Middle frontal gyrus (tissue), 1 donor: ENCODE measurements around the gene TMCC1.
"Not testable (repeated sequence)": the region's sequence is repeated elsewhere in the genome, so short reads cannot be mapped to it uniquely, and the experiment has no call there.

Experiments used
- DNase-seq: peaks from one replicate; pipeline ENCODE4 v3.0.0-alpha.2; 2015; ENCODE audit warnings: low spot score; ENCODE audit errors: extremely low spot score

Gene TMCC1

GRCh38 chr3:129612534-129613366 is 280.8 kb downstream of the TMCC1 start:
- DNase-seq, result no peak

DNA sequence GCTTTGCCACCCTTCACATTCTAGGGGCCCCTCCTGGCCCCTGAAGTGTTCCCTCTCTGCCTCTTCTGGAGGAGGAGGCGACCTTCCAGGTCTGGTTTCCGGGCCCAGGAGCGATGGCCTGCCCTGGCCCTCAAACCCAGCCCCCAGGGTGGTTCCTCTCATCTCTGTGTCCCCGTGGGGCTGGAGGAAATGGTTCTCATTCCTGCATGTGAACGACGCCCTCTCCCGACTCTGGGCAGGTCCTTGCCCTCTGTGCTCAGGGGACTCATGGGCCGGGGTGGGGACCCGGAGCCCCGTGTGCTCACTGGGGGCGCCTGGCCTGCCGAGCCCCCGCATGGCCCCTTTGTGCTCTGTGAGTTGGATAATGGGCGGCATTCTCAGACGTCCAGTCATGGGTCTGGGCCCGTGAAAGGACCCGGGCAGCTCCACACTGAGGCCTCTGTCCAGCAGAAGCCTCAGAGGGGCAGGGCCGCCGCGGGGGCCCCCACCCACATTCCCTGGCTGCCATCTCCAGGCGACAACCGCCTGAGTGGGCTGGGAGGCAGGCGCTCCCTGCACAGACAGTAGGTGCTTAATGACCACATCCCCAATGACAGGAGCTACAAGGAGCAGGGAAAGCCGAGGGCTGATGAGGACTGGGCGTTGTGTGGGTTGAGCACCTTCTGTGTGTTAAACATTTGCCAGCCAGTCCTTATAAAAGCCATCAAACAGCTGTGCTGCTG is 281.5 kb downstream of the TMCC1 start:
- DNase-seq, result no peak

DNA sequence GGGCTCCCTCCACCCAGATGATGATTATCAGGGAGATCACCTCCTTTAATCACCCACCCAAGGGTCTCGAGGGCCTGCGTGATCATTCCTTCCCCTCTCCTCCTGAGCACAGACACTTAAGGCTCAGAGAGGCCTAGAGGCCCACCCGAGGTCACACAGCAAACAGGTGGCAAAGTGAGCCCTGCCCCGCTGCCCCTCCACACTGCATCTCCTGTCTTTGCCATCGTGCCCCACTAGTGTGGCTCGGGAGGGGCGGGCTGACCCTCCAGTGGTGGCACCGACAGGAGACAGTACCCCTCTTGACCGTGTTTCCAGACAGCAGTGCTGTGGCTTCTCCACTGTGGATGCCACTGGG is 282.1 kb downstream of the TMCC1 start:
- DNase-seq, result no peak

DNA sequence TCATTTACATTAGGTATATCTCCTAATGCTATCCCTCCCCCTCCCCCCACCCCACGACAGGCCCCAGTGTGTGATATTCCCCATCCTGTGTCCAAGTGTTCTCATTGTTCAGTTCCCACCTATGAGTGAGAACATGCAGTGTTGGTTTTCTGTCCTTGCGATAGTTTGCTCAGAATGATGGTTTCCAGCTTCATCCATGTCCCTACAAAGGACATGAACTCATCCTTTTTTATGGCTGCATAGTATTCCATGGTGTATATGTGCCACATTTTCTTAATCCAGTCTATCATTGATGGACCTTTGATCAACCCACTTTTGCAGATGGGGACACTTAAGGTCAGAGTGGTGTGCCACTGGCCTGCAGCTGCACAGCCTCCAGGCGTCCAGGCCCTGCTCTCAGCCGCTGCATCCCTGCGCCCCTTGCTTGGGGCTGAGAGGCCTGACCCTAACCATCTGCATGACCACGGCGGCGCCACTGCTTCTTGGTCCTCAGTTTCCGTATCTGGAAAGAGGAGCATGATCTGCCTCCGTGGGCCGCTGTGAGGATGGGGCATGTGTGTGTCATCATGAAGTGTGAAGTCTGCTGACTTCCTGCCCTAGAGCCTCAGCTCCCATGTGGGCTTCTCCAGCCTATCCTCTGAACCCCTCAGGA is 282.6 kb downstream of the TMCC1 start:
- DNase-seq, result not testable (repeated sequence)

DNA sequence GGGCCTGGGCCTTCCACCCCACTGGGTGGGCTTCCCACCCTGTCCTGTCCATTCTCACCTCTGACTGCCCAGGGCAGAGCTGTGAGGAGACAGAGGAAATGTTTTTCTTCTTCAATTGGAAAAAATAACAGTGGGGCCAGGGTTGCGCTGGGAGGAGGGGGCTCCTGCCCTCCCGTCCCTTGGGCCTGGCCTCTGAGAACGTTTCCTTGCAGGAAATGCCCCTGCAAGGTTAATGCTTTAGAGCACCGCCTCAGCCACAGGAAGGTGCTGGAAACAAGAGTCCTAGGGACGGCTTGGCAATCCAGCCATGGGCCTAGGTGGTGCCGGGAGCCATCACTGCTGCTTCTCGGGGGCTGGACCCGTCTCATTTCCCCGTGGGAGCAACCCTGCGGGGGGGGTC is 283.2 kb downstream of the TMCC1 start:
- DNase-seq, result no peak

GRCh38 chr3:129609591-129610182 is 283.8 kb downstream of the TMCC1 start:
- no peak for DNase-seq

DNA sequence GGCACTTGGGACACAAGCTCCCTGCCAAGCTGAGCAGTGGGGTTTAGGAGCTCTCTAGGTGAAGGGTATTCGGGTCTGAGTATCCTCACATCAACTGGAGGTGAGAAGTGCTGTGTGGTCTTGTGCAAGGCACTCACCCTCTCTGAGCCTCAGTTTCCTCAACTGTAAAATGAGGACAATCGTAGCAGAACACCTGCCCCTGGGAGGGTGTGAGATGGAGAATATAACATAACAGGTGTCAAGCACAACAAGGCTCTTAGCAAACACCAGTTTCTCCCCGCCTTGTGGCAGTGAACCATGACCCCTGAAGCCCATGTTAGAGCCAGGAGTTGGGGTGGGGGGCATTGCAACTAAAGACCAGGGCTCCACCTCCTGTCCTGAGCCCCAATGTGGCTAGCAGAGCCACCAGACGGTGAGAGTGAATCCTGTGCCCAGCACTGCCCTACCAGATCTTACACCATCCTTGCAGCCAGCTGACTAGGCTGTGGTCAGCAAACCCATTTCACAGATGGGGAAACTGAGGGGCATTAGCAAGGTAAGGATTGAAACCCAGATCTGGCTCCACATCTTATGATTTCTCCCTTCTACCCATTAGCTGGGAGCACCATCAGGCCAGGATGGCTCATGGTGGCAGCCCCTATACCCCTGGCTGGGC is 284.4 kb downstream of the TMCC1 start:
- DNase-seq, result no peak

DNA sequence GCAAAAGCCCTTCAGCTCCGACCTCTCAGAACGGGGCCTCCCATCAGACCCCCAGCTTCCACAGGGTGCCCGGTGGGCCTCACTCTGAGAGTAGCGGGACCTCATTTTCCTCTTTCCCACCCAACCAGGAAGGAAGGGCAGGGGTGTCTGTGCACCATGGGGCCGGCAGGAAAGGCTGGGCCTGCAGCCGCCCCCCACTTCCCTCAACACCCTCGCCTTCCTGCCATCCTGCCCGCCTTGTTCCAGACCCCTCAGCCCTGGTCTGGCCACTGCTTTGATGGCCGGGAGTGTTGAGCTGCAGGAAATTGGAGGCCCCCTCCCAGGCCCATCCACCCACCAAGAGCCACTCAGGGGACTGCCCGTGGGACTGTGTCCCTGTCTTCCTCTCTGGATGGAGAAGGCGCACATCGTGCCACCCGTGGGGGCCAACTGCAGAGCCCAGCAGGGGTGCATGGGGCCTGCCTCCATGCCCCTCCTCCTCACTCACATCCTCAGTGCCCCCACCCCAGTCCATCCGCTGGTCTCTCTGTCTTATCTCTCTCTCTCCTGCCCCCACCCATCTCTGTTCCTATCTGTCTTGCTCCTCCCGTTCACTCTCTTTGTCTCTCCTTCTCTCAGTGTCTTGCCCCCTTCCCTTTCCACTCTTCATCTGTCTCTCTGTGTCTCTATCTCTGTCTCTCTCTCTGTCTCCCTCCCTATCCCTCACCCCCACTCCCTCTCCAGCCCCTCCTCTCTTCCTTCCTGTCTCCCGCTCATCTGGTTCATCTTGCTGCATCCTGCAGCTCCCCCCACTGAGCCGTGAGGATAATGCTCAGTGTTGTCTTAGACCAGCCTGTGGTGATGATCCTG is 285.2 kb downstream of the TMCC1 start:
- DNase-seq, result no peak

DNA sequence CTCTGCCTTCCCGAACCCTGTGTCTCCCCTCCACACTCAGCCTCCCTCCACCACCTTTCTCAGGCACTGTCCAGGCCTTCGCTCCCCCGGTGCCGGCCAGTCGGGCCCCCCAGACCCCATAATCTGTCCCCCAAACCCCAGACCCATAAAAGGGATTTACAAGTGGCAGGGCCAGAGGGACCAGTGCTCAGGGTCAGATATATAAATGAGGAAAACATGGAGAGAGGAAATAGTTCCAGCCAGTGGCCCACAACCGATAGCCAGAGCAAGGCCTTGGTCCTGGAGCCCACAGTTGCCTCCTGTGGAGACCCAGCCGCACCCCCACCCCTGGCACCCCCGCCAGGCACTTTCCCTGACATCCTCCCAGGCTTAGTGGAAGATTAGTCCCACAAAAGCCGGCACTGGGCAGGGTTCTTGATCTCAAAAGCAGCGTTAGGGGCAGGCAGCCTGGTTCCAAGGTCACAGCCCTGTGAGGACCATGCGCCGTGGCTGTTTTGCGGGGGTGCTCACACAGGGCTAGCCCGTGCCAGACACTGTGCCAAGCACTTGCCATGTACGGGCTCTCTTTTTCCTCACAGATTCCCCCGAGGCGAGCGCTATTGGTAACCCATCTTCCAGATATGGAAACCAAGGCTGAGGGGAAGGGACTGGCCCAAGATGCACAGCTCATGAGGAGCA is 286.0 kb downstream of the TMCC1 start:
- no peak for DNase-seq

GRCh38 chr3:129606636-129607390 is 286.7 kb downstream of the TMCC1 start, which contains the start of gene PLXND1:
PLXND1 (minus strand) TSS chr3:129606676; CDS start chr3:129606639, 37 bp downstream.
- DNase-seq, result no peak

DNA sequence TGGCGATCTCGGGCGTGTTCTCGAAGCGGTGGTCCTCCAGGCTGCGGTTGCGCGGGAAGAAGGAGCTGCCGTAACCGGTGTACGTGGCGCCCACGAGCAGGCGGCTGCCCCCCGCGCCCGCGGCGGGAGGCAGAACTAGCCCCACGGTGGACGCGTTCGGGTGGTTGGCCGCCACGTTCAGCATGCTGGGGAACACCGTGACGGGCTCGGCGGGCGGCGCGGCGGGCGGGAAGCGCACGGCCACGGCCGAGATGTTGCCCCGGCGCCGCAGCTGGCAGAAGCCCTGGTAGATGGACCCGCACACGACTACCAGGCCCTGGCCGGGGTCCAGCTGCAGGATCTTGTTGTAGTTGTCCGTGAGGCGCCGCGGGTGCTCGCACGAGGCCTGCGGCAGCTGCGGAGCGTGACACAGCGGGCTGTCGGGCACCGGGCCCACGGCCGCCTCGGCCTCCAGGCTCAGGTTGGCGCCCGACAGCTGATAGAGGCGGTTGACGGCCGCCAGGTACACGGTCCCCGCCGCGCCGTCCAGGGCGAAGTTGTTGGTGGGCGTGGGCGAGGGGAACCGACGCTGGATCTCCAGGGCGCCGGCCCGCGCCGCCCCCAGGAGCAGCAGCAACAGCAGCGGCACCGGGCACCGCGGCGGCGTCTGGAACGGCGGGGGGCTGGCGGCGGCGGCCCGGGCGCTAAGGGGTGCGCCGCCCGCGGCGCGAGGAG is 287.4 kb downstream of the TMCC1 start:
- DNase-seq, result no peak

GRCh38 chr3:129605203-129605921 is 288.1 kb downstream of the TMCC1 start:
- no peak for DNase-seq

DNA sequence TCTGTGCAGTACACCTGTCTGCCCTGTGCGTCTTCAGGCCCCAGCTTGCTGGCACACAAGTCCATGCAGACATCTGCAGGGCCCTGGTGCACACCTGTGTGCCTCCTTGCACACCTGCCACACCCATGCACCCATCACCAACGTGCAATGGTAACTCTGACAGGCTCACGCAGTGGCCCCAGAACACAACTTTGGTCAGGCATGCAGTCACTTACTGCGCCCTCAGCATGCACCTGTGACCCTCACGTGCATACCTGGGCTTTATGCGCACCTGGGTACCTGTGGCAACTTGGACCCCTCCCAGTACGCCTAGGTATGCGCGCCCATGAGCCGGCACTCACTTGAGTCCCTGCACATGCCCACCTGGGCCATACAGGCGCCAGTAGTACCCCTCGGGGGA is 288.7 kb downstream of the TMCC1 start:
- no peak for DNase-seq

DNA sequence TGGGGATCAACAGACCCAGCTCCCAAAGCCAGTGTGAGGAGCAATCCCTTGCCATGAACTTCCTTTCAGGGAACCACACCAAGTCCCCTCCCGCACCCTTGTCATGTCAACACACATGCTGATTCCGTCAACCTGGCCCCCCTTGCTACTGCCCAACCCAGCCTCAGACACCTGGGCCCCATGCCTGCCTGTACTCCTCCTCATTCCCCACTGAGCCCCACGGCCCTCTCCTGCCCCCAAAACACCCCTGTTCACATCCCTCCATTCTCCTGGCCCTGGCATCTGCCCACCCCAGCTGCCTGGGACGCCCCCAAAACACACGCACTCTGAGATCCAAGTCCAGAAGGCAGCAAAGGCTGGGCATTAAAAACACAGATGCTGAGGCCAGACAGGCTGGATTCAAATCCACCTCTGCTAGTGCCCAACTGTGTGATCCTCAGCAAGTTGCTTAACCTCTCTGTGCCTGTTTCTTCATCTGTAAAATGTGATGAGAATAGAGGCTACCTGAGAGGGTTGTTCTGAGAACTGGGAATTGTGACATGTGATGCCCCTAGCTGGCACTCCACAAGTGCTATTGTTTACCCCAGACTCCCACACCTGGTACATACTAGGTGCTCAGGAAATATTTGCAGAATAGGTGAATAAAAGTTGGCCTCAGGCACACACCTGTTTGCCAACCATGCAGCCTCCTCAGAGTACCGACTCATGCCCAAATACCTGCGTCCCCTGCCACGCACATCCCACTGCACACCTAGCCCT is 289.3 kb downstream of the TMCC1 start:
- DNase-seq, result no peak

- no peak for DNase-seq
Observed at GRCh38 chr3:129603561-129603942, 290.0 kb downstream of the TMCC1 start.

- no peak for DNase-seq
Observed at GRCh38 chr3:129602730-129603560, 290.6 kb downstream of the TMCC1 start.
